A549 (cell line): ENCODE results near the gene TNPO3. TPM values are rescaled to one million over a fixed set of nuclear protein-coding genes. Genes with fewer than 3 reads are reported as not detected.

Experiments
- polyA plus RNA-seq, 4 experiments: library from polyadenylated mRNA; depleted of rRNA in 3 of 4; stranded (reverse); fragments of >200 nt; fragmentation: RNase III in 1 of 4; extraction: RNeasy Plus Mini Kit Qiagen cat#74134 plus additional on column Dnase treatment in 1 of 4; gene quantifications; 2 replicates in 3 of 4; 3 replicates in 1 of 4; pipeline ENCODE4 v1.2.3, GENCODE V29; 2011 to 2017
- small RNA-seq, 6 experiments: library from RNA; depleted of rRNA; stranded (forward); fragments of <200 nt; gene quantifications; one replicate each; pipeline ENCODE3, GENCODE V24; 2012

Gene TNPO3
- polyA plus RNA-seq, 2 of the 4 experiments (the other 2 are of a cell fraction), result 43.2 to 66.9 TPM

Small RNA genes within 50 kb of the gene (small RNA-seq; reads per million reads assigned to genes)
- 0 reads per million in 6 experiments for gene RN7SL306P

Other genes starting within 250 kb of the TNPO3 start
- 0.43 and 0.60 TPM in 2 replicates for gene FLNC, start 224.7 kb downstream of the TNPO3 start, polyA plus RNA-seq (2011; rRNA removed)
- gene FLNC, start 224.7 kb downstream of the TNPO3 start, polyA plus RNA-seq (2017; fragmentation: RNase III; extraction: RNeasy Plus Mini Kit Qiagen cat#74134 plus additional on column Dnase treatment), result 3.2 to 3.4 TPM (median 3.4 TPM) in 3 replicates
- 155 and 180 TPM in 2 replicates for gene ATP6V1F, start 192.3 kb downstream of the TNPO3 start, polyA plus RNA-seq (2011; rRNA removed)
- gene ATP6V1F, start 192.3 kb downstream of the TNPO3 start, polyA plus RNA-seq (2017; fragmentation: RNase III; extraction: RNeasy Plus Mini Kit Qiagen cat#74134 plus additional on column Dnase treatment), result 201 to 230 TPM (median 229 TPM) in 3 replicates
- 0.05 TPM in 1 of 2 replicates, not detected in the other for gene KCP, start 144.4 kb downstream of the TNPO3 start, polyA plus RNA-seq (2011; rRNA removed)
- 0.07 to 0.18 TPM (median 0.14 TPM) in 3 replicates for gene KCP, start 144.4 kb downstream of the TNPO3 start, polyA plus RNA-seq (2017; fragmentation: RNase III; extraction: RNeasy Plus Mini Kit Qiagen cat#74134 plus additional on column Dnase treatment)
- gene IRF5, start 117.2 kb downstream of the TNPO3 start, polyA plus RNA-seq (2011; rRNA removed), result 5.5 and 6.5 TPM in 2 replicates
- gene IRF5, start 117.2 kb downstream of the TNPO3 start, polyA plus RNA-seq (2017; fragmentation: RNase III; extraction: RNeasy Plus Mini Kit Qiagen cat#74134 plus additional on column Dnase treatment), result 6.1 to 9.7 TPM (median 8.7 TPM) in 3 replicates
- 9.1 and 12.3 TPM in 2 replicates for gene TSPAN33, start 89.6 kb upstream of the TNPO3 start, polyA plus RNA-seq (2011; rRNA removed)
- 4.9 to 5.3 TPM (median 5.0 TPM) in 3 replicates for gene TSPAN33, start 89.6 kb upstream of the TNPO3 start, polyA plus RNA-seq (2017; fragmentation: RNase III; extraction: RNeasy Plus Mini Kit Qiagen cat#74134 plus additional on column Dnase treatment)
- gene SMO, start 133.5 kb upstream of the TNPO3 start, polyA plus RNA-seq (2011; rRNA removed), result 11.8 and 16.2 TPM in 2 replicates
- 14.2 to 18.3 TPM (median 15.7 TPM) in 3 replicates for gene SMO, start 133.5 kb upstream of the TNPO3 start, polyA plus RNA-seq (2017; fragmentation: RNase III; extraction: RNeasy Plus Mini Kit Qiagen cat#74134 plus additional on column Dnase treatment)
- 25.7 and 25.9 TPM in 2 replicates for gene AHCYL2, start 169.9 kb upstream of the TNPO3 start, polyA plus RNA-seq (2011; rRNA removed)
- 9.1 to 10.8 TPM (median 9.9 TPM) in 3 replicates for gene AHCYL2, start 169.9 kb upstream of the TNPO3 start, polyA plus RNA-seq (2017; fragmentation: RNase III; extraction: RNeasy Plus Mini Kit Qiagen cat#74134 plus additional on column Dnase treatment)